ENCODE results near the gene FAM162A.
A peak's percentile ranks its signal among the peaks of the same experiment; 100 is the strongest.

FAM162A gene

GRCh38 chr3:122394173-122394572 is 10.2 kb downstream of the FAM162A start:
- TF ChIP-seq CTCF (IDR thresholded peaks at IDR 0.05; ENCODE audit: low read length, missing control alignments): no peak
- H3K4me3 ChIP-seq (replicated peaks; ENCODE audit: low read depth, low read length): no peak overlapping the region
- DNase-seq (ENCODE audit: low read depth): no peak

- no peak for DNase-seq (ENCODE audit: low read depth)
- TF ChIP-seq CTCF (IDR thresholded peaks at IDR 0.05; ENCODE audit: low read length, missing control alignments): no peak
- no peak overlapping the region for H3K4me3 ChIP-seq (replicated peaks; ENCODE audit: low read depth, low read length)
Measured at GRCh38 chr3:122395582-122395981, 11.6 kb downstream of the FAM162A start.

GRCh38 chr3:122396511-122396910 is 12.5 kb downstream of the FAM162A start:
- no peak overlapping the region for H3K4me3 ChIP-seq (replicated peaks; ENCODE audit: low read depth, low read length)
- DNase-seq (ENCODE audit: low read depth): no peak

GRCh38 chr3:122397201-122397600 is 13.2 kb downstream of the FAM162A start:
- DNase-seq (ENCODE audit: low read depth): peak; percentile 42
- no peak overlapping the region for H3K4me3 ChIP-seq (replicated peaks; ENCODE audit: low read depth, low read length)
- TF ChIP-seq CTCF (IDR thresholded peaks at IDR 0.05; ENCODE audit: low read length, missing control alignments): no peak

More at GRCh38 chr3:122396511-122396910, 12.5 kb downstream of the FAM162A start:
- TF ChIP-seq CTCF (IDR thresholded peaks at IDR 0.05; ENCODE audit: low read length, missing control alignments): no peak

GRCh38 chr3:122398920-122399319 is 14.9 kb downstream of the FAM162A start:
- no peak overlapping the region for H3K4me3 ChIP-seq (replicated peaks; ENCODE audit: low read depth, low read length)
- DNase-seq (ENCODE audit: low read depth): no peak
- no peak for TF ChIP-seq CTCF (IDR thresholded peaks at IDR 0.05; ENCODE audit: low read length, missing control alignments)

- DNase-seq (ENCODE audit: low read depth): peak; percentile 24
- TF ChIP-seq CTCF (IDR thresholded peaks at IDR 0.05; ENCODE audit: low read length, missing control alignments): no peak
Measured at GRCh38 chr3:122403489-122403888, 19.5 kb downstream of the FAM162A start.

GRCh38 chr3:122405015-122405414 is 21.0 kb downstream of the FAM162A start:
- DNase-seq (ENCODE audit: low read depth): no peak
- H3K4me3 ChIP-seq (replicated peaks; ENCODE audit: low read depth, low read length): no peak overlapping the region
- TF ChIP-seq CTCF (IDR thresholded peaks at IDR 0.05; ENCODE audit: low read length, missing control alignments): no peak

More at GRCh38 chr3:122403489-122403888, 19.5 kb downstream of the FAM162A start:
- H3K4me3 ChIP-seq (replicated peaks; ENCODE audit: low read depth, low read length): no peak overlapping the region
